ENCODE data around the gene AJAP1. TPM values are rescaled to one million over a fixed set of nuclear protein-coding genes. Genes with fewer than 3 reads are reported as not detected.

The AJAP1 gene
- total and polyA plus RNA-seq, 2 of the 8 experiments (the other 6 are each of a cell fraction or from before 2014, with no cell fraction given): 1.9 to 6.2 TPM

- H3K27ac ChIP-seq (ENCODE audit: low read depth, low read length): no peak overlapping the region
- no peak overlapping the region for H3K9ac ChIP-seq (replicated peaks in 1 of 4; ENCODE audit: extremely low read depth in 1 of 4, low read depth in 3 of 4, low read length in 3 of 4)
- H3K4ac ChIP-seq (replicated peaks; ENCODE audit: insufficient read length, low read depth, low read length): no peak overlapping the region
- ChIA-PET CTCF (ENCODE audit: partially characterized antibody) (interaction anchor here (0.5 to 1.6 kb wide), 6 partner anchors 22 to 916 kb away, joined by 3 to 6 read pairs (median 4); no protein-coding TSS in a partner anchor), POLR2A (ENCODE audit: partially characterized antibody) (no interaction called here)
- H3K27me3 ChIP-seq (replicated peaks in 1 of 4; ENCODE audit: control insufficient read depth in 3 of 4, extremely low read depth in 1 of 4, insufficient read depth in 3 of 4, low read length in 3 of 4): peaks cover 0 to 4% (median 0%) of the 10 kb centered on the region in 4 experiments; a peak in 1 of 7 replicates
- peak overlapping the region; percentile 17; the same call in 1 of the 2 replicates for H2AK5ac ChIP-seq (ENCODE audit: low read depth, low read length)
- no peak for TF ChIP-seq SRF (IDR thresholded peaks at IDR 0.05; ENCODE audit: low read depth, low read length)
- no peak for TF ChIP-seq TAF7 (optimal IDR thresholded peaks at IDR 0.05; ENCODE audit: borderline replicate concordance, low read depth, low read length)
- no peak for TF ChIP-seq YY1 (IDR thresholded peaks at IDR 0.05; ENCODE audit: low read depth, low read length)
- TF ChIP-seq POLR2AphosphoS5 (IDR thresholded peaks at IDR 0.05; ENCODE audit: low read depth, low read length): no peak
- no peak for TF ChIP-seq NANOG (IDR thresholded peaks at IDR 0.05; ENCODE audit: insufficient read depth, low read depth, low read length, poor library complexity, severe bottlenecking)
- no peak for TF ChIP-seq PHF8 (conservative IDR thresholded peaks at IDR 0.05; ENCODE audit: low read depth, low read length)
- TF ChIP-seq HDAC2 (IDR thresholded peaks at IDR 0.05; ENCODE audit: borderline replicate concordance in 1 of 2, low read depth in 2 of 2, low read length in 2 of 2): no peak
- no peak for TF ChIP-seq CBX8 (IDR thresholded peaks at IDR 0.05; ENCODE audit: borderline replicate concordance, low read depth, low read length)
- no peak for TF ChIP-seq KDM1A (IDR thresholded peaks at IDR 0.05; ENCODE audit: borderline replicate concordance, low read length)
- no peak for TF ChIP-seq ASH2L (IDR thresholded peaks at IDR 0.05; ENCODE audit: low read length)
- no peak for TF ChIP-seq JUN (IDR thresholded peaks at IDR 0.05; ENCODE audit: low read depth, low read length)
- WGBS, 2 experiments (ENCODE audit: extremely low coverage in 1 of 2, insufficient coverage in 1 of 2, insufficient read length in 1 of 2, insufficient replicate concordance in 2 of 2, low coverage in 1 of 2, low lambda C conversion rate in 2 of 2, missing lambda C conversion rate in 1 of 2): 83% methylated on average over 9 of the region's 10 CpGs; no CpG with 5 or more reads in 1 of the 2 experiments
- no peak overlapping the region for H3K56ac ChIP-seq (replicated peaks; ENCODE audit: insufficient read length, low read depth, low read length)
- FAIRE-seq (no peak), DNase-seq (ENCODE audit: low read depth in 1 of 2, low spot score in 2 of 2) (no peak)
- no peak overlapping the region; the same call in 1 of the 2 replicates for H4K8ac ChIP-seq (ENCODE audit: extremely low read depth, insufficient read depth, low read length)
- H2BK15ac ChIP-seq (ENCODE audit: low read length): peak overlapping the region; percentile 81; the same call in 1 of the 2 replicates
- H3K79me1 ChIP-seq (ENCODE audit: low read depth, low read length): no peaks in the 10 kb centered on the region
- no peaks in the 10 kb centered on the region for H3K36me3 ChIP-seq (ENCODE audit: control insufficient read depth in 2 of 4, insufficient read depth in 4 of 4, low read length in 3 of 4)
- H2AFZ ChIP-seq (ENCODE audit: low read length): no peak overlapping the region
- peaks cover 5% of the 10 kb centered on the region for H3K23me2 ChIP-seq (ENCODE audit: low read depth, low read length)
- peak overlapping the region; percentile 67 for H4K91ac ChIP-seq (replicated peaks; ENCODE audit: insufficient read length, low read length)
- peak overlapping the region; percentile 26; the same call in 1 of the 2 replicates for H2BK5ac ChIP-seq (ENCODE audit: low read depth, low read length)
- H3K14ac ChIP-seq (ENCODE audit: insufficient read length): no peak overlapping the region
- peak overlapping the region; percentile 87; the same call in 1 of the 2 replicates for H2BK12ac ChIP-seq (ENCODE audit: low read depth, low read length)
- H4K5ac ChIP-seq (ENCODE audit: insufficient read length, low read depth, low read length): no peak overlapping the region
- peaks cover 5 to 8% of the 10 kb centered on the region in 2 experiments; a peak in 2 of 4 replicates for H3K9me3 ChIP-seq (ENCODE audit: insufficient read depth in 2 of 2, low read depth in 1 of 2, low read length in 1 of 2)
- no peak overlapping the region for H3K4me2 ChIP-seq (ENCODE audit: insufficient read depth in 1 of 2, low read depth in 2 of 2, low read length in 2 of 2)
- no peaks in the 10 kb centered on the region for H3K79me2 ChIP-seq (ENCODE audit: control insufficient read depth in 1 of 2, insufficient read depth in 2 of 2, low read length in 2 of 2)
- peak overlapping the region; percentile 55; the same call in 1 of the 2 replicates for H2BK20ac ChIP-seq (ENCODE audit: low read length)
- no peak overlapping the region for H3K23ac ChIP-seq (ENCODE audit: insufficient read length)
- H2BK120ac ChIP-seq (replicated peaks; ENCODE audit: low read depth, low read length): peak overlapping the region; percentile 38
- no peak overlapping the region for H3K4me3 ChIP-seq (ENCODE audit: extremely low read depth in 1 of 4, insufficient read depth in 2 of 4, low read depth in 3 of 4, low read length in 4 of 4)
- peaks cover 10 to 26% (median 17%) of the 10 kb centered on the region in 4 experiments for H3K4me1 ChIP-seq (replicated peaks in 1 of 4; ENCODE audit: control insufficient read depth in 3 of 4, insufficient read depth in 4 of 4, low read length in 3 of 4)
- peaks cover 2% of the 10 kb centered on the region in 2 experiments for H4K20me1 ChIP-seq (replicated peaks in 1 of 2; ENCODE audit: control insufficient read depth in 1 of 2, insufficient read depth in 2 of 2, low read length in 2 of 2)
- H3K18ac ChIP-seq (ENCODE audit: extremely low read depth, low read length): peak overlapping the region; percentile 10
Observed at GRCh38 chr1:4756851-4757580, 102.6 kb downstream of the AJAP1 start.

Measured in H1 (cell line).